Panc1 (cell line): ENCODE data around the gene KRT9. TPM values are rescaled to one million over a fixed set of nuclear protein-coding genes. Genes with fewer than 3 reads are reported as not detected.

ENCODE experiments used
- ATAC-seq: fragments of 200-7000 bp; cut with Tn5 transposase; 2 replicates; pipeline ENCODE4 v1.9.1; 2020; ENCODE audit warnings: mild to moderate bottlenecking, moderate library complexity
- BruUV-seq: library from RNA; stranded (reverse); fragments of 400-500 nt; replicated peaks from 2 replicates; lab custom pipeline; 2021; lab: Mats Ljungman, UMichigan
- CTCF ChIA-PET: fragments of 300-600 bp; sonication (Branson Sonifier 250); formaldehyde crosslinking; loops from one replicate; lab custom pipeline; 2022; ENCODE audit warnings: antibody characterized with exemption; lab: Charles Lee
- POLR2A ChIA-PET: fragments of 300-600 bp; sonication (Branson Sonifier 250); formaldehyde crosslinking; loops from one replicate; lab custom pipeline; 2022; ENCODE audit warnings: antibody characterized with exemption; lab: Charles Lee
- DNase-seq: peaks from one replicate; pipeline ENCODE4 v3.0.0-alpha.2; 2010; ENCODE audit warnings: low read depth, low spot score
- H3K27ac ChIP-seq: 2 replicates; pipeline ENCODE4 v1.5.1; 2011; ENCODE audit warnings: mild to moderate bottlenecking, low read length, inconsistent platforms
- H3K27me3 ChIP-seq: fragments of 200-500 bp; sonication (Bioruptor generic); 2 replicates; pipeline ENCODE4 v1.6.0; 2014; ENCODE audit warnings: low read length, inconsistent platforms; ENCODE audit not compliant: control insufficient read depth, insufficient read depth
- H3K36me3 ChIP-seq: fragments of 200-500 bp; sonication (Bioruptor generic); 2 replicates; pipeline ENCODE4 v1.5.1; 2014; ENCODE audit warnings: inconsistent platforms, mild to moderate bottlenecking, low read length, moderate library complexity; ENCODE audit not compliant: control insufficient read depth, insufficient read depth
- H3K4me1 ChIP-seq: 2 replicates; pipeline ENCODE4 v1.5.1; 2011; ENCODE audit warnings: inconsistent platforms, mild to moderate bottlenecking, low read length, moderate library complexity; ENCODE audit not compliant: control insufficient read depth, insufficient read depth
- H3K4me3 ChIP-seq, 2 experiments: 2 replicates each; pipeline ENCODE4 v1.5.1; 2011 to 2012; ENCODE audit warnings: low read depth in 2 of 2, low read length in 2 of 2, mild to moderate bottlenecking in 2 of 2, inconsistent platforms in 1 of 2, moderate library complexity in 1 of 2
- H3K9me3 ChIP-seq: fragments of 200-500 bp; sonication (Bioruptor generic); 2 replicates; pipeline ENCODE4 v1.5.1; 2014; ENCODE audit warnings: low read depth, mild to moderate bottlenecking, inconsistent platforms, low read length, moderate library complexity; ENCODE audit not compliant: control insufficient read depth, insufficient read depth
- POLR2AphosphoS5 ChIP-seq: IDR thresholded peaks from 2 replicates; pipeline ENCODE4 v1.6.1; 2012; ENCODE audit warnings: mild to moderate bottlenecking, low read depth, low read length, moderate library complexity
- REST ChIP-seq, 2 experiments: IDR thresholded peaks; 2 replicates each; pipeline ENCODE4 v1.6.1; 2011 to 2012; ENCODE audit warnings: low read depth in 2 of 2, control low read depth in 1 of 2, low read length in 1 of 2, mild to moderate bottlenecking in 1 of 2, moderate library complexity in 1 of 2; ENCODE audit not compliant: insufficient read depth in 1 of 2
- SIN3A ChIP-seq: IDR thresholded peaks from 2 replicates; pipeline ENCODE4 v1.6.1; 2012; ENCODE audit warnings: low read depth, mild to moderate bottlenecking, low read length, moderate library complexity, borderline replicate concordance; ENCODE audit not compliant: insufficient read depth
- TCF7L2 ChIP-seq: IDR thresholded peaks from 2 replicates; pipeline ENCODE4 v1.6.1; 2011; ENCODE audit warnings: mild to moderate bottlenecking, low read depth, low read length, inconsistent platforms
- in situ Hi-C: cut with HindIII; loops from 2 replicates; pipeline ENCODE4 v1.10.0; 2016; ENCODE audit warnings: low sequenced_read_pairs, low pct_unique_long_range_greater_than_20kb
- intact Hi-C: fragments of 100-400 bp; cut with micrococcal nuclease; formaldehyde crosslinking; loops from one replicate; pipeline ENCODE4 v1.10.0; 2022; ENCODE audit not compliant: unreplicated experiment
- microRNA-seq: library from miRNA; unstranded; fragments of <30 nt; microRNA quantifications from one replicate; pipeline ENCODE4 v1.1.0, GENCODE V29; 2020; ENCODE audit not compliant: unreplicated experiment
- total RNA-seq: library from RNA; stranded (reverse); gene quantifications from one replicate; pipeline ENCODE4 v1.2.1, GENCODE V29; 2021; ENCODE audit not compliant: unreplicated experiment
- TF ChIP-seq, protein P1 (sequence below): fragments of 450-650 bp; IDR thresholded peaks from 2 replicates; pipeline ENCODE4 v1.5.1; 2017; ENCODE audit warnings: mild to moderate bottlenecking

Gene KRT9
- total RNA-seq, 1 experiment from 2014 or later = not detected

DNA sequence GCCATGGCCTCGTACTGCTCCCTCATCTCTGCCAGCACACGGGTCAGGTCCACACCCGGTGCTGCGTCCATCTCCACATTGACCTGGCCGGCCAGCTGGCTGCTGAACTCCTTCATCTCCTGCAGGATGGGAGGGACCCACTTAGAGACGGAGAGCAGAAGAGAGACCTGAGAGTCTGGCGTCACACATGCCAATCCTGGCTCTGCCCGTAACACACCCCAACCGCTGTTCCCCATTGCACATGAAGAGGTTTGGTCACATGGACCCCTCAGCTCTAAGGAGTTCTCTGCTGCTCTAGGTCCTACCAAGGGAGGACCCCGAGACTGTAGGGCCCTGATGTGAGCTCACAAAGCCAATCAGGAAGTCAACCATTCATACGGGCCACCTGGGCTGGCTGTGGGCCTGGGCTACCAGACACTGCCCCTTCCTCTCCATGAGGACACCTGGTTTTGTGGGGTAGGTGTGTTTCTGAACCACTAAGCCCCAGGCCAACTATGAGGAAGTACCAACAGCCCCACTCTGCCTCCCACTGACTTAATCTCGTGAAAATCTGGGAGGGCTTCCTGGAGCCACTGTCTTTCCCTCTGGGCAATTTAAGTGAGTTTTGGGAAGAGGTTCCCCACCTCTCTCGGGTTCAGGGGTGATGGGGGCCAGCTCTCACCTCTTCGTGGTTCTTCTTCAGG is 55.6 kb downstream of the KRT9 start:
- ChIA-PET CTCF (no interaction called here), POLR2A (interaction anchor here (0.5 kb wide), 1 partner anchor 815 kb away, joined by 3 read pairs; no protein-coding TSS in a partner anchor)
- intact Hi-C loops = no loop called here
- no TSS peak for BruUV-seq
- peaks cover 52% of the 10 kb centered on the region for H3K4me1 ChIP-seq
- no peaks in the 10 kb centered on the region for H3K36me3 ChIP-seq
- H3K4me3 ChIP-seq = no peak overlapping the region
- TF ChIP-seq POLR2AphosphoS5 = no peak
- TF ChIP-seq, protein P1, sequence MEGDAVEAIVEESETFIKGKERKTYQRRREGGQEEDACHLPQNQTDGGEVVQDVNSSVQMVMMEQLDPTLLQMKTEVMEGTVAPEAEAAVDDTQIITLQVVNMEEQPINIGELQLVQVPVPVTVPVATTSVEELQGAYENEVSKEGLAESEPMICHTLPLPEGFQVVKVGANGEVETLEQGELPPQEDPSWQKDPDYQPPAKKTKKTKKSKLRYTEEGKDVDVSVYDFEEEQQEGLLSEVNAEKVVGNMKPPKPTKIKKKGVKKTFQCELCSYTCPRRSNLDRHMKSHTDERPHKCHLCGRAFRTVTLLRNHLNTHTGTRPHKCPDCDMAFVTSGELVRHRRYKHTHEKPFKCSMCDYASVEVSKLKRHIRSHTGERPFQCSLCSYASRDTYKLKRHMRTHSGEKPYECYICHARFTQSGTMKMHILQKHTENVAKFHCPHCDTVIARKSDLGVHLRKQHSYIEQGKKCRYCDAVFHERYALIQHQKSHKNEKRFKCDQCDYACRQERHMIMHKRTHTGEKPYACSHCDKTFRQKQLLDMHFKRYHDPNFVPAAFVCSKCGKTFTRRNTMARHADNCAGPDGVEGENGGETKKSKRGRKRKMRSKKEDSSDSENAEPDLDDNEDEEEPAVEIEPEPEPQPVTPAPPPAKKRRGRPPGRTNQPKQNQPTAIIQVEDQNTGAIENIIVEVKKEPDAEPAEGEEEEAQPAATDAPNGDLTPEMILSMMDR = no peak
- TF ChIP-seq TCF7L2 = no peak
- TF ChIP-seq REST (IDR thresholded peaks at IDR 0.05; ENCODE audit: insufficient read depth in 1 of 2, low read depth in 2 of 2, low read length in 1 of 2) = no peak
- no peak for TF ChIP-seq SIN3A
- DNase-seq = no peak
- in situ Hi-C loops = no loop called here
- H3K27me3 ChIP-seq = no peaks in the 10 kb centered on the region
- no peak for ATAC-seq
- no peaks in the 10 kb centered on the region for H3K9me3 ChIP-seq
- peak overlapping the region; percentile 96 for H3K27ac ChIP-seq

Small RNAs within 50 kb of the gene (microRNA-seq; reads per million reads assigned to microRNA genes)
- 1.3 reads per million for gene MIR6510

Other genes starting within 250 kb of the KRT9 start
- not detected for gene KRT33A, start 221.2 kb downstream of the KRT9 start, total RNA-seq
- gene KRT33B, start 202.2 kb downstream of the KRT9 start, total RNA-seq = not detected
- gene KRT34, start 189.8 kb downstream of the KRT9 start, total RNA-seq = not detected
- not detected for gene KRT31, start 174.5 kb downstream of the KRT9 start, total RNA-seq
- not detected for gene KRT37, start 147.5 kb downstream of the KRT9 start, total RNA-seq
- gene KRT38, start 131.1 kb downstream of the KRT9 start, total RNA-seq = not detected
- 0.72 TPM for gene KRT32, start 104.7 kb downstream of the KRT9 start, total RNA-seq
- not detected for gene KRT35, start 90.9 kb downstream of the KRT9 start, total RNA-seq
- gene KRT36, start 82.1 kb downstream of the KRT9 start, total RNA-seq = not detected
- 0.36 TPM for gene KRT13, start 66.4 kb downstream of the KRT9 start, total RNA-seq
- 70.4 TPM for gene KRT15, start 53.2 kb downstream of the KRT9 start, total RNA-seq
- 2,383 TPM for gene KRT19, start 43.8 kb downstream of the KRT9 start, total RNA-seq
- gene KRT14, start 14.8 kb upstream of the KRT9 start, total RNA-seq = not detected
- 1.6 TPM for gene KRT16, start 40.7 kb upstream of the KRT9 start, total RNA-seq
- gene KRT17, start 52.5 kb upstream of the KRT9 start, total RNA-seq = 1.9 TPM
- 747 TPM for gene EIF1, start 116.8 kb upstream of the KRT9 start, total RNA-seq
- not detected for gene GAST, start 140.3 kb upstream of the KRT9 start, total RNA-seq
- 11.6 TPM for gene HAP1, start 162.6 kb upstream of the KRT9 start, total RNA-seq
- 352 TPM for gene JUP, start 214.7 kb upstream of the KRT9 start, total RNA-seq
- 58.9 TPM for gene P3H4, start 239.9 kb upstream of the KRT9 start, total RNA-seq
- 190 TPM for gene FKBP10, start 240.9 kb upstream of the KRT9 start, total RNA-seq